Ovary (tissue), 9 donors: ENCODE measurements around the gene ITGB2. TPM values are rescaled to one million over a fixed set of nuclear protein-coding genes. Genes with fewer than 3 reads are reported as not detected.

Experiments
- DNase-seq, 5 donors: peaks; one replicate each; pipeline ENCODE4 v3.0.0-alpha.2; 2019 to 2020
- H3K27ac ChIP-seq, 2 donors: fragments of 200-600 bp; one replicate each; pipeline versions ENCODE4 v1.5.1 to v1.8.0; 2019 to 2022
- H3K27me3 ChIP-seq: fragments of 200-600 bp; one replicate; pipeline ENCODE4 v1.8.0; 2022
- H3K36me3 ChIP-seq: fragments of 200-600 bp; sonication (generic); one replicate; pipeline ENCODE4 v1.5.1; 2019
- H3K4me1 ChIP-seq: one replicate; pipeline ENCODE4 v1.8.1; 2013; ENCODE audit warnings: mild to moderate bottlenecking, moderate library complexity; ENCODE audit not compliant: insufficient read depth
- H3K4me3 ChIP-seq: fragments of 200-600 bp; sonication (generic); one replicate; pipeline ENCODE4 v1.5.1; 2017
- H3K9me3 ChIP-seq, 2 donors: fragments of 200-600 bp in 1 of 2; sonication (generic) in 1 of 2; one replicate each; pipeline versions ENCODE4 v1.5.1 to v1.8.1; 2013 to 2019; ENCODE audit warnings: mild to moderate bottlenecking in 1 of 2, moderate library complexity in 1 of 2
- EP300 ChIP-seq: sonication (generic); formaldehyde crosslinking; IDR thresholded peaks from one replicate; pipeline ENCODE4 v1.6.1; 2017; ENCODE audit warnings: antibody characterized with exemption
- POLR2A ChIP-seq: fragments of 450-650 bp; IDR thresholded peaks from one replicate; pipeline ENCODE4 v1.6.1; 2017; ENCODE audit warnings: antibody characterized with exemption, mild to moderate bottlenecking, moderate library complexity
- WGBS, 3 donors: extraction: QIAGEN DNeasy Blood & Tissue Kit in 1 of 3; methylation state at CpG; one replicate each; pipeline versions ENCODE4 v1.1.5 to v1.1.7; 2013 to 2017; 5-methylcytosine and 5-hydroxymethylcytosine counted together
- intact Hi-C, 4 donors: fragments of 100-400 bp; cut with DNase I; formaldehyde crosslinking; loops; one replicate each; pipeline versions ENCODE4 v1.11.0 to v1.15.1; 2022 to 2023
- polyA plus RNA-seq, 2 donors: library from polyadenylated mRNA; stranded (reverse); fragments of 200-250 nt in 1 of 2; fragments of 350-450 nt in 1 of 2; fragmentation: Illumina TruSeq in 1 of 2; extraction: RNeasy Lipid Tissue Mini Kit (QIAGEN cat#74804) in 1 of 2; gene quantifications; one replicate each; pipeline ENCODE4 v1.2.3, GENCODE V29; 2013 to 2014
- total RNA-seq, 7 donors: library from RNA; depleted of rRNA in 2 of 7; stranded (reverse); fragments of >200 nt in 2 of 7; fragmentation: NEBNext Ultra II Directional in 3 of 7; extraction: Animal tissue kit (Norgen Biotek cat#: 25700) in 3 of 7; gene quantifications; one replicate each; pipeline versions ENCODE4 v1.1.0 to v1.2.4, GENCODE V29; 2016 to 2023
- TF ChIP-seq, protein P1 (sequence below), 3 donors: fragments of 450-650 bp in 2 of 3; fragments of 200-600 bp in 1 of 3; IDR thresholded peaks; one replicate each; pipeline versions ENCODE4 v1.5.1 to v1.8.0; 2016 to 2022; ENCODE audit warnings: antibody characterized with exemption in 3 of 3, mild to moderate bottlenecking in 1 of 3
- donor health status: DM: no; HTN: no; CAD: no; lungs with moderate emphysema.
- donor health status: DM: no; HTN: no; CAD: no.
- donor health status: Bipolar disorder and iron deficiency.
- donor health status: DM: yes; HTN: yes; CAD: no.
- donor health status: DM: no; HTN: no; CAD: no.
- donor health status: DM: yes; HTN: yes; CAD: no.

The ITGB2 gene
- total and polyA plus RNA-seq, 9 donors = 9.6 to 58.3 (median 17.6) TPM

DNA sequence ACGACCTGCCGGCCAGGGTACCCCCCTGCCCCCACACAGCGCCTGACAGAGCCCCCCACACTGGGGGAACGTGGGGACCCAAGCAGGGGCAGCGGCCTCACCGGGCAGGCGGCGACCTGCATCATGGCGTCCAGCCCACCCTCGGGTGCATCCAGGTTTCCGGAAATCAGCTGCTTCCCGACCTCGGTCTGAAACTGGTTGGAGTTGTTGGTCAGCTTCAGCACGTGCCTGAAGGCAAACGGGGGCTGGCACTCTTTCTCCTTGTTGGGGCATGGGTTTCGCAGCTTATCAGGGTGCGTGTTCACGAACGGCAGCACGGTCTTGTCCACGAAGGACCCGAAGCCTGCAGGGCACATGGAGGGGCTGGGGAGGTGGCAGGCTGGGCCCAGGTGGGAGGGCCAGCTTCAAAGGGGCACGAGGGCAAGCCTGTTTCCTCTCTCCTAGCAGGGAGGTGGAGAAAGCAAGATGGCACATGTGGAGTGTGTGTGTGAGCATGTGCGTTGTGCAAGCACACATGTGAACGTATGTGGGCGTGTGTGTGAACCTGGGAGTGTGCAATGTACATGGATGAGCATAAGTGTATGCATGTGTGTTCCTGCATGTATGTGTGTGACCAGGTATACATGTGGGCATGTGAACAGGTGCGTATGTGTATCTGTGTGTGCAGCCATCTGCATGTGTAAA lies 19.2 kb downstream of the ITGB2 start:
- DNase-seq = no peak
- 66 to 75% (median 69%) methylated on average over 27 of the region's 27 CpGs for WGBS, 3 donors
- no peak overlapping the region for H3K4me3 ChIP-seq
- TF ChIP-seq, protein P1, sequence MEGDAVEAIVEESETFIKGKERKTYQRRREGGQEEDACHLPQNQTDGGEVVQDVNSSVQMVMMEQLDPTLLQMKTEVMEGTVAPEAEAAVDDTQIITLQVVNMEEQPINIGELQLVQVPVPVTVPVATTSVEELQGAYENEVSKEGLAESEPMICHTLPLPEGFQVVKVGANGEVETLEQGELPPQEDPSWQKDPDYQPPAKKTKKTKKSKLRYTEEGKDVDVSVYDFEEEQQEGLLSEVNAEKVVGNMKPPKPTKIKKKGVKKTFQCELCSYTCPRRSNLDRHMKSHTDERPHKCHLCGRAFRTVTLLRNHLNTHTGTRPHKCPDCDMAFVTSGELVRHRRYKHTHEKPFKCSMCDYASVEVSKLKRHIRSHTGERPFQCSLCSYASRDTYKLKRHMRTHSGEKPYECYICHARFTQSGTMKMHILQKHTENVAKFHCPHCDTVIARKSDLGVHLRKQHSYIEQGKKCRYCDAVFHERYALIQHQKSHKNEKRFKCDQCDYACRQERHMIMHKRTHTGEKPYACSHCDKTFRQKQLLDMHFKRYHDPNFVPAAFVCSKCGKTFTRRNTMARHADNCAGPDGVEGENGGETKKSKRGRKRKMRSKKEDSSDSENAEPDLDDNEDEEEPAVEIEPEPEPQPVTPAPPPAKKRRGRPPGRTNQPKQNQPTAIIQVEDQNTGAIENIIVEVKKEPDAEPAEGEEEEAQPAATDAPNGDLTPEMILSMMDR (IDR thresholded peaks at IDR 0.05) = no peak
- TF ChIP-seq POLR2A (no peak), EP300 (no peak)
- no peak overlapping the region for H3K27ac ChIP-seq
- no peaks in the 10 kb centered on the region for H3K27me3 ChIP-seq
- intact Hi-C loops = no loop called here
- no peaks in the 10 kb centered on the region for H3K4me1 ChIP-seq
- no peaks in the 10 kb centered on the region for H3K9me3 ChIP-seq
- no peaks in the 10 kb centered on the region for H3K36me3 ChIP-seq

DNA sequence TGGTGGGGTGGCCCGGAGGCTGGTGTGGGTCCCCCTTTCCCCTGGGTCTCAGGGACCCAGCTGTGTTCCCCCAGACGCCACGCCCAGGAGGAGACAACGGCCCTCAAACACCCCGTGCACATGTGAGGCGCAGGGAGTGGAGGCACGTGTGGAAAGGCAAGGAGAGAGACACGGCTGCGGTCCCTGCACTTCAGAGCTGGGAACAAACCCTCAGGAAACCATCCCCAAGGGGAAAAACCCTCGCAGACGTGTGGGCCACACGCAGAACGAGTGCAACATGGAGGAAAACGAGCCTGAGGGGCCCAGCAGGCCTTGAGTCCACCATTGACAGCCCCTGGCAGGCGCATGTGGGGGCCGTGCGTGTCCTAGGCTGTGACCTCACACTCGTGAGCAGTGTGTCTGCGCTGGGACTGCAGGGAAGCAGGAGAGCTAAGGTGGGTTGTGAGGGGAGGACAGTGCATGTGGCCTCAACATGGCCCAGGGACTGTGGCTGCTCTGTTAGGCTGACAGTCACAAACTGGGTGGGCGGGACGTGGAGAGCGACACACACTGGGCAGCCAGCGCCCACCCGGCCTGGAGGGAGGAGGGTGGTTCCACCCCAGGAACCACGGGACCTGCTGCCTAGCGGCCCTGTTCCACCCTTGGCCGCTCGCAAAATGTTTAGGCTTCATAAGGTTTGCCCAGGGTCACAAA lies 20.0 kb downstream of the ITGB2 start:
- WGBS, 3 donors = 73 to 80% (median 74%) methylated on average over 27 to 28 of the region's 28 CpGs
- H3K9me3 ChIP-seq = no peaks in the 10 kb centered on the region
- no peaks in the 10 kb centered on the region for H3K36me3 ChIP-seq
- no peak overlapping the region for H3K27ac ChIP-seq
- DNase-seq = no peak
- no peak for TF ChIP-seq EP300
- no peak for TF ChIP-seq POLR2A
- TF ChIP-seq, protein P1 (IDR thresholded peaks at IDR 0.05) = no peak
- no peaks in the 10 kb centered on the region for H3K27me3 ChIP-seq
- H3K4me3 ChIP-seq = no peak overlapping the region
- intact Hi-C loops = no loop called here
- H3K4me1 ChIP-seq = no peaks in the 10 kb centered on the region

DNA sequence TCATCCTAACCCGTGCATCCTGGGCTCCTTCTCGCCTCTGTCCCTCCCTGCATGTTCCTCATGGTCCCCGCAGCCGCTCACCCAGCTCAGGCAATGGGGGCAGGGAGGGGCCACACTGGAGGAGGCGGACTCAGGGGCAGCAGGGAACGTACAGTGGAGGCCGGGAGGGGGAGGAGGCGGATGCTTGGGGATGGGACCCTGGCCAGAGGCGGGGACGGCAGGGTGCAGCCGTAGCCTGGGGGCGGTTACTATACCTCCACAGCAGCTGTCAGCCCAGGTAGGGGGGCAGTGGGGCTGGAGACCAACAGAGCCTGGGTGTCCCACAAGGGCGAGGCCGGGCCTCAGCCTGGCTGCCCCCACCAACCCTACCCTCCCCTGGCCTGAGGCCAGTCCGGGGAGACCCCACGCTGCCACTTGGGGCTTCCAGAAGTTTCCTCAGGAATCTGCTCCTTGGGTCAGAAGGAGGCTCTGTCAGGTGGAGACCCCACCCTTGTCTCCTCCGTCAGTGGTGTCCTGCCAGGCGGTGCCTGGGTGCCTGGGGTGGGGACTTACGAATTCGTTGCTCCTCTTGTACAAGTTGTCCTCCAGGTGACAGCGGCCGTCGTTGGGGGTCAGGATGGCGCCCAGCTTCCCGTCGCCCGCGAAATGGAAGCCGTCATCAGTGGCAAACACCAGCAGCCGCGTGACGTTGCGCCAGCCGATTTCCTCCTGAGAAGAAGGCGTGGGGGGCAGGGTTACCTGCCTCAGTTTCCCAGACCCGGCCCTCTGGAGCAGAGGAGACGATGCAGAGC lies 20.7 kb downstream of the ITGB2 start:
- intact Hi-C loops = no loop called here
- DNase-seq = no peak
- Histone ChIP-seq H3K27ac (no peak overlapping the region), H3K9me3 (no peaks in the 10 kb centered on the region), H3K4me3 (no peak overlapping the region), H3K4me1 (no peaks in the 10 kb centered on the region), H3K36me3 (no peaks in the 10 kb centered on the region), H3K27me3 (no peaks in the 10 kb centered on the region)
- TF ChIP-seq POLR2A (no peak), EP300 (no peak)
- TF ChIP-seq, protein P1 (IDR thresholded peaks at IDR 0.05) = no peak
- WGBS, 3 donors = 69 to 78% (median 72%) methylated on average over 35 to 37 of the region's 37 CpGs

DNA sequence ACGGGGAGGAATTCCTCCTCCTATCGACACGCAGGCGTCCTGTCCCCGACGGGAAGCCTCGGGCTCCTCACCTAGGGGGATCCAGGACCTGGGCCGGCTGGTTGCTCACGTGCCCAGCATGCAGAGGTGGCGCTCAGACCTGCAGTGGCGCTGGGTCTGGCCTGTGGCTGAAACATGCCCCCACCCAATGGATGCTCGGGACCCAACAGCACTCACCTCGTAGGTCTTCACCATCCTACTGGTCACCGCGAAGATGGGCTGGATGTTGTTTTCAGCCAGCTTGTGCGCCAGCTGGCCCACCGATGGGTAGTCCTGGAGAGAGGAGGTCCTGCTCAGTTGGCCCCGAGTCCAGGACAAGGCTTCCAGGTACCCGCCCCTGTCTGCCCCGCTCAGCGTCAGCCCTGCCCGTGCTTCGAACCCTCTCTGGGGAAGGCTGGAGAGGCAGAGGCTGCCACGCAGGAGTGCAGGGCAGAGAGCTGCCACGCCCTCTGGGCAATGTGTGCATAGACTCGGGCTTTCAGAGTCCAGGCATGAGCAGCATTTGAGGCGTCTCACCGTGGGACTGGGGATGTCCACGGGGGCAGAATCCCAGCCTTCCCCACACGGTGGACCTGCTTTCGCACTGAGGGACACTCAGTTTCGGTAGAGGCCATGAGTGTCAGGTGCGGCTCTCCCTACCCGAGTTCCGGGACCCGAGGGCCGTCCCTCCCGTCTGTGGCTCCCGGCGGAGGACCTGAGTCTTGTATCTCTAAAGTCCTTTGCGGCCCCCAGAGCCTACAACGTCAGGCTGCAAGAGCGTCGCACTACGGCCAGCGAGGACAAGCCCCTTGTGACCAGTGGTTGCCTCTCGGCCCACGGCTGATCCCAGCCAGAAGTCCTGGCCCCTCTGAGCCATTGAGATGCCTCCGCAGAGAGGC lies 21.6 kb downstream of the ITGB2 start:
- DNase-seq = no peak
- H3K36me3 ChIP-seq = no peaks in the 10 kb centered on the region
- intact Hi-C loops = no loop called here
- H3K9me3 ChIP-seq = no peaks in the 10 kb centered on the region
- 69 to 84% (median 76%) methylated on average over 49 of the region's 49 CpGs for WGBS, 3 donors
- H3K27ac ChIP-seq = no peak overlapping the region
- TF ChIP-seq POLR2A = no peak
- TF ChIP-seq EP300 = no peak
- TF ChIP-seq, protein P1 (IDR thresholded peaks at IDR 0.05) = no peak
- H3K4me1 ChIP-seq = no peaks in the 10 kb centered on the region
- H3K27me3 ChIP-seq = no peaks in the 10 kb centered on the region
- H3K4me3 ChIP-seq = no peak overlapping the region
